VCaP (cell line): Measurements from ENCODE around the gene NEUROG1.

Experiments used
- H3K27ac ChIP-seq: fragments of 450-650 bp; 2 replicates; pipeline ENCODE4 v1.5.1; 2017
- CTCF ChIP-seq: fragments of 450-650 bp; conservative IDR thresholded peaks from 2 replicates; pipeline ENCODE4 v1.5.1; 2017; ENCODE audit warnings: mild to moderate bottlenecking, moderate library complexity

NEUROG1 gene

GRCh38 chr5:135490245-135491037 lies 45.3 kb downstream of the NEUROG1 start:
- TF ChIP-seq CTCF = no peak

GRCh38 chr5:135489466-135490244 lies 46.1 kb downstream of the NEUROG1 start:
- peak overlapping the region; percentile 55 for H3K27ac ChIP-seq

More at GRCh38 chr5:135490245-135491037, 45.3 kb downstream of the NEUROG1 start:
- no peak overlapping the region for H3K27ac ChIP-seq

GRCh38 chr5:135488727-135489465 lies 46.9 kb downstream of the NEUROG1 start:
- peak overlapping the region; percentile 55 for H3K27ac ChIP-seq

More at GRCh38 chr5:135489466-135490244, 46.1 kb downstream of the NEUROG1 start:
- TF ChIP-seq CTCF = no peak

GRCh38 chr5:135487839-135488514 lies 47.8 kb downstream of the NEUROG1 start:
- no peak for TF ChIP-seq CTCF
- H3K27ac ChIP-seq = peak overlapping the region; percentile 55; the same call in 1 of the 2 replicates

More at GRCh38 chr5:135488727-135489465, 46.9 kb downstream of the NEUROG1 start:
- no peak for TF ChIP-seq CTCF

GRCh38 chr5:135487037-135487395 lies 48.7 kb downstream of the NEUROG1 start:
- no peak overlapping the region for H3K27ac ChIP-seq
- TF ChIP-seq CTCF = no peak

GRCh38 chr5:135486131-135487036 lies 49.4 kb downstream of the NEUROG1 start:
- TF ChIP-seq CTCF = no peak
- H3K27ac ChIP-seq = no peak overlapping the region
